ENCODE results near the gene BAIAP2.
A peak's percentile ranks its signal among the peaks of the same experiment; 100 is the strongest.

The BAIAP2 gene

DNA sequence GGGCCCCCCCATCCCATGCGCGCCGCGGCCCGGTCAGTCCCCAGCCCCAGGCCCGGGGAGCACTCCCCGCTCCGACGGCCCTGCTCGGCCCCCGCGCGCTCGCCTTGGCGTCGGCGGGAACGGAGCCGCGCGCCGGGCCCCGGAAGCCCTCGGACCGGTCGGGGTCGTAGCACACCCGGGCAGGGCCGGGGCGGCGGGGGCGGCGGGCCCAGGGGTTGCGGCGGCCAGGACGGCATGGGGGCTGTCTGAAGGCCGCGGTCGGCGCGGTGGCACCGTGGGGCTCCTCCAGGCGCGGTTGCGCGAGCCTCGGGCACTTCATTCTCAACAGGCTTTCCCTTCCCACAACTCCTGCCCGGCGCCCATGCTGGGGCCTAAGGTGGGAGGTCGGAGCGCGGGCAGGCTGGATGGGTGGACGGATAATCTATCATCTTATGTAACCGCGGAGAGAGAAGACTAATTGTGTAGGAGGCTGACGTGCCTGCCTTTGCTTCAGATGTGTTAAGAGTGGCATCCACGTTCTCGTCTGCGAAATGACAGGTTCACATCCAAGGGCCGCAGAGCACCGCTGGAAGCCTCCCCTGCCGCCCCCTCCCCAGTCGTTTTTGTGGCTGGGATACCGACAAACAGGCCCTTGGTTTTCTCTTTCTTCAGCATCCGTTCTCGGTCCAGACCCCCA lies 708 bp downstream of the BAIAP2 start:
- Histone ChIP-seq H3K4me3 (ENCODE audit: insufficient read length, low read depth) (peak overlapping the region; percentile 70), H3K4me1 (ENCODE audit: insufficient read depth, insufficient read length) (peaks cover 30% of the 10 kb centered on the region), H3K27me3 (ENCODE audit: insufficient read depth, insufficient read length) (peaks cover 25% of the 10 kb centered on the region), H3K36me3 (ENCODE audit: insufficient read depth, insufficient read length, low read length) (peaks cover 44% of the 10 kb centered on the region), H3K9me3 (ENCODE audit: insufficient read depth, low read length) (no peaks in the 10 kb centered on the region), H3K9ac (ENCODE audit: insufficient read length, low read depth) (peak overlapping the region; percentile 90)
- DNase-seq (ENCODE audit: low read depth, low spot score), result no peak
- TF ChIP-seq ZNF274 (IDR thresholded peaks at IDR 0.05; ENCODE audit: low read depth, low read length), result no peak
- no peak for TF ChIP-seq YY1 (IDR thresholded peaks at IDR 0.05; ENCODE audit: insufficient read depth, insufficient read length)
- no peak for TF ChIP-seq SUZ12 (IDR thresholded peaks at IDR 0.05; ENCODE audit: extremely low read depth, insufficient read depth, insufficient read length)

- Histone ChIP-seq H3K4me1 (ENCODE audit: insufficient read depth, insufficient read length) (peaks cover 36% of the 10 kb centered on the region), H3K9me3 (ENCODE audit: insufficient read depth, low read length) (no peaks in the 10 kb centered on the region), H3K27me3 (ENCODE audit: insufficient read depth, insufficient read length) (peaks cover 25% of the 10 kb centered on the region), H3K9ac (ENCODE audit: insufficient read length, low read depth) (peak overlapping the region; percentile 65), H3K4me3 (ENCODE audit: insufficient read length, low read depth) (peak overlapping the region; percentile 70), H3K36me3 (ENCODE audit: insufficient read depth, insufficient read length, low read length) (peaks cover 44% of the 10 kb centered on the region)
- no peak for DNase-seq (ENCODE audit: low read depth, low spot score)
- TF ChIP-seq YY1 (IDR thresholded peaks at IDR 0.05; ENCODE audit: insufficient read depth, insufficient read length) (no peak), SUZ12 (IDR thresholded peaks at IDR 0.05; ENCODE audit: extremely low read depth, insufficient read depth, insufficient read length) (no peak), ZNF274 (IDR thresholded peaks at IDR 0.05; ENCODE audit: low read depth, low read length) (no peak)
Observed at GRCh38 chr17:81036197-81036941, 1.4 kb downstream of the BAIAP2 start.

DNA sequence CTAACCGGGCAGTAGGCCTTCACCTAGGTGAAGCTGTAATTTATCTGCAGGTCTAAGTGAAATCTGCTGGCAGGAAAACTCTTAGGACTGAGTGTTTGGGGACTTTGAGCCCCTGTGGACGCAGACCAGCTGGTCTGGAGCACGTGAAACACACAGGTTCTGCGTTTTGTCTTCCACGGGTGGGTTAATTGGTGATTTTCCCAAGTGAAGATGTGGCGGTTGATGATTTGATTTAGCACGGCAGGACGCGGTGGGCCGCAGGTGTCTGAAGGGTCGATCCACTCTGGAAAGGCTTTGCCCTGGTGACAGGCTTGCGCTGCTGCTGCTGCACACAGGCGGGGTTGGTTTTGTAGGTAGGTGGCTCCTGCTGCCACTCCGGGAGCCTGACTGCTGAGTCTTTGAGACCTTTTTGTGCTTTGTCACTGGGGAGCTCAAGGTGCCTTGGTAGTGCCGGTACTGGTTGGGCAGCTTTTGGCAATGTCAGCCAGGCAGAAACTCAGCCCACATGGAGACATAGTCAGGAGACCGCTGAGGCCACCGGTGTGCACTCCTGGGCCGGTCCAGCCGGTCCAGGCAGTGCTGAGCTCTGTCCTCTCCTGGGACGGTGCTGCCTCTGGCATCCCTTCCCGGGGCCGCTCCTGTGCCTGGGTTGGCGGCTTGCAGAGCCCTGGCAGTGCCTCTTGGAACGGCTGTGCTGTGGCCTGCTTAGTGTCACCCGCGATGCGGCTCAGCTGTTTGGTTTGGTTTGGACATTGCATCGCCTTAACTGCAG lies 2.3 kb downstream of the BAIAP2 start:
- no peaks in the 10 kb centered on the region for H3K9me3 ChIP-seq (ENCODE audit: insufficient read depth, low read length)
- no peak for TF ChIP-seq ZNF274 (IDR thresholded peaks at IDR 0.05; ENCODE audit: low read depth, low read length)
- TF ChIP-seq SUZ12 (IDR thresholded peaks at IDR 0.05; ENCODE audit: extremely low read depth, insufficient read depth, insufficient read length), result no peak
- no peak for TF ChIP-seq YY1 (IDR thresholded peaks at IDR 0.05; ENCODE audit: insufficient read depth, insufficient read length)
- peak overlapping the region; percentile 16 for H3K9ac ChIP-seq (ENCODE audit: insufficient read length, low read depth)
- peaks cover 44% of the 10 kb centered on the region for H3K36me3 ChIP-seq (ENCODE audit: insufficient read depth, insufficient read length, low read length)
- H3K4me1 ChIP-seq (ENCODE audit: insufficient read depth, insufficient read length), result peaks cover 33% of the 10 kb centered on the region
- peaks cover 25% of the 10 kb centered on the region for H3K27me3 ChIP-seq (ENCODE audit: insufficient read depth, insufficient read length)
- no peak for DNase-seq (ENCODE audit: low read depth, low spot score)
- no peak overlapping the region for H3K4me3 ChIP-seq (ENCODE audit: insufficient read length, low read depth)

DNA sequence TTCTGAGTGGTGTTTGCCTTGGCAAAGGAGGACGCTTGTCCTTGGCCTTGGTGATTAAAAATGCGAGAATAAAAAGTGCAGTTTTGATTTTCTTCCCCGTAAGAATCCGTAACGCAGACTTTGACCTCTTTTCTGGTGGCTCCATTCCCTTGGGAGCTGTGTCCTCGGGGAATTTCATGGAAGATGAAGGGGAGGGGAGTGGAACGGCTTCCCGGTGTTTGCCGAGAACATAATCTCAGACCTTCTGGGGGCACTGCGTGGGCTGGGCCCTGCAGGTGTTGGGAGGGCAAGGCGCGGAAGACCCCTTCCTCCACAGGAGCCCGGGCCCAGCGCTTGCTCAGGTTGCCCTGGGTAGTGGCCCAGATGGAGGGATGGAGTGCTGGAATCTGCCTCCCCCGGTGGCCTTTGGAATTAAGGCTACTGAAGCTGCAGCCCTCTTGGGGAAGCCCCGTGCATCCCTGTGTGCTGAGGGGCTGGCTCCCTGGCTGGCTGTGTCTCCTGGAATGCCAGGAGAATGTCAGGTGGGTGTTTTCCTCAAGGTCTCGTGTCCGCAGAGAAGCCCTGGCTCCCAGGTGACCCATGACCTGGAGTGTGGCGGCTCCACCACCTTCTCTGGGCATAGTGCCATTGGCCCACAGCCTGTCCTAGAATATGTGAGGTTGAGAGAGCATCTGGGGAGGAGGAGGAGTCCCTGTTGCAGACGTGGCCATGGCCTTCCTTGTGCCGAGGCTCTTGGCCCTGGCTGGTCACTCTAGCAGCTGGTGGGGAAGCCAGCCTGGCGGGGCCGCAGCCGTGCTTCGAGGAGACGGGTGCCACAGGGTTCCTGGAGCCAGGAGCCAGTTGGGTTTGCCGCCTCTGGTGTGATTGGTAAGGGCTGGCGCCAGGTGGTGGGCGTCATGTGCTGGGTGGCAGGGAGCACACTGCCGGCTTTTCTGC lies 3.1 kb downstream of the BAIAP2 start:
- Histone ChIP-seq H3K36me3 (ENCODE audit: insufficient read depth, insufficient read length, low read length) (peaks cover 38% of the 10 kb centered on the region), H3K27me3 (ENCODE audit: insufficient read depth, insufficient read length) (peaks cover 20% of the 10 kb centered on the region), H3K9me3 (ENCODE audit: insufficient read depth, low read length) (no peaks in the 10 kb centered on the region), H3K4me3 (ENCODE audit: insufficient read length, low read depth) (no peak overlapping the region), H3K9ac (ENCODE audit: insufficient read length, low read depth) (no peak overlapping the region), H3K4me1 (ENCODE audit: insufficient read depth, insufficient read length) (peaks cover 34% of the 10 kb centered on the region)
- no peak for TF ChIP-seq YY1 (IDR thresholded peaks at IDR 0.05; ENCODE audit: insufficient read depth, insufficient read length)
- no peak for TF ChIP-seq SUZ12 (IDR thresholded peaks at IDR 0.05; ENCODE audit: extremely low read depth, insufficient read depth, insufficient read length)
- no peak for TF ChIP-seq ZNF274 (IDR thresholded peaks at IDR 0.05; ENCODE audit: low read depth, low read length)
- DNase-seq (ENCODE audit: low read depth, low spot score), result no peak

DNA sequence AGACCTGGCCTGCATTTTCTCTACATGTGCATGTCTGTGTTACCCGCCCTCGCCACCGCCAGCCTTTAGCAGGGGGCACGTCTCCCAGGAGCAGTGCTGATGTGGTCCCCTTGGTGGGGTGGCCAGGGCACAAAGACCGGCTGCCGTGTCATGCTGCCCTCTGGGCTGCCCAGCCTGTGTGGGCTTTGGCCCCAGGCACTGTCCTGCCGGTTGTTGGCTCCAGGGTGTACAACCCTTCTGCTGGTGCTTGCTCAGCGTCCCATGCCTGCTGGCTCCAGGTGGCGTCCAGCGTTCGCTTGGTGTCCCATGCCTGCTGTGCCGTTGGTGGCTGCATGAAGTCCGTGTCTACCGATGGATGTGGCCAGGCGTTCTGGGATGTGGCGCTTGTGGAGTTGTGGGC lies 4.1 kb downstream of the BAIAP2 start:
- no peaks in the 10 kb centered on the region for H3K9me3 ChIP-seq (ENCODE audit: insufficient read depth, low read length)
- no peak for DNase-seq (ENCODE audit: low read depth, low spot score)
- no peak overlapping the region for H3K4me3 ChIP-seq (ENCODE audit: insufficient read length, low read depth)
- peaks cover 36% of the 10 kb centered on the region for H3K36me3 ChIP-seq (ENCODE audit: insufficient read depth, insufficient read length, low read length)
- no peak for TF ChIP-seq YY1 (IDR thresholded peaks at IDR 0.05; ENCODE audit: insufficient read depth, insufficient read length)
- no peak for TF ChIP-seq SUZ12 (IDR thresholded peaks at IDR 0.05; ENCODE audit: extremely low read depth, insufficient read depth, insufficient read length)
- TF ChIP-seq ZNF274 (IDR thresholded peaks at IDR 0.05; ENCODE audit: low read depth, low read length), result no peak
- H3K4me1 ChIP-seq (ENCODE audit: insufficient read depth, insufficient read length), result peaks cover 37% of the 10 kb centered on the region
- H3K27me3 ChIP-seq (ENCODE audit: insufficient read depth, insufficient read length), result peaks cover 9% of the 10 kb centered on the region
- no peak overlapping the region for H3K9ac ChIP-seq (ENCODE audit: insufficient read length, low read depth)

DNA sequence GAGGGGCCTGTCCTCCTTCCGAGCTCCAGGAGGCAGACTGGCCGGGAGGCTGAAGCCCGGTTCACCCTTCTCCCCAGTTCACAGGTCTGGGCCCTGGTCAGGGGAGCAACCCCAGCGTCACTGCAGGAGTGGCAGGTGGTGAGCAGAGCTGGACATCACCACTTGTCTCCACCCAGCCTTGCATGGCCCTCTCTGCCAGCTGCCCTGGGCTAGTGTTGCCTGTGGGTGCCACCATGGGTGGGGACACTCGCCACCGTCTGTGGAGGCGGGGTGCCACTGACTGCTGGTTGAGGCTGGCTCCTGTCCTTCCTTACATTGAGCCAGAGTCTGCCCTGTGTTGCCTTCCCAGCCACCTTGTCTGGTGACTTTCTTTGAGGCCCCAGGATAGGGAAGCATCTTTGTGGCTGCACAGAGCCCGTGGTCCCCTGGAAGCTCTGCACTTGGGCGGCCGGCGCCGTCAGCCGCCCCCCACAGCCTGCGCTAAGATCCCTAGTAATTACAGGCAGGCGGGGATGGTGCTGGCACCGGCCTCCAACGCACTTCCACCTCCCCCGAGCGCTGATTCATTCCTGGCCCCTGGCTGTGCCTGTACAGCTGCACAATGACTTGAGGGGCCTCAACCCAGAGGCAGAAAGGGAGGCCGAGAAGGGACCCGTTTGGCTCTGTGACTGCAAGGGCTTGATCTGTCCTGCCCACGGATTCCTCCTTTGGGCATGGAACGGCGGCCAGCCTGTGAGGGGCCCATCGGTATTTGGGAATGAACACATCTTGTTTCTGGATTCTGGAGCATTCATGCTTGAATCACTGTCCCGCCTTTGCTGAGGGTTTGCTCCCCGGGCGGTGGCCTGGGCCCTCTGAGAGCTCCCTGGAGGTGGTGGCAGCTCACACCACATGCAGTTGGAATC lies 5.2 kb downstream of the BAIAP2 start:
- Histone ChIP-seq H3K9ac (ENCODE audit: insufficient read length, low read depth) (peak overlapping the region; percentile 51), H3K36me3 (ENCODE audit: insufficient read depth, insufficient read length, low read length) (peaks cover 46% of the 10 kb centered on the region), H3K27me3 (ENCODE audit: insufficient read depth, insufficient read length) (peaks cover 7% of the 10 kb centered on the region), H3K4me1 (ENCODE audit: insufficient read depth, insufficient read length) (peaks cover 47% of the 10 kb centered on the region), H3K4me3 (ENCODE audit: insufficient read length, low read depth) (no peak overlapping the region), H3K9me3 (ENCODE audit: insufficient read depth, low read length) (no peaks in the 10 kb centered on the region)
- TF ChIP-seq ZNF274 (IDR thresholded peaks at IDR 0.05; ENCODE audit: low read depth, low read length), result no peak
- TF ChIP-seq SUZ12 (IDR thresholded peaks at IDR 0.05; ENCODE audit: extremely low read depth, insufficient read depth, insufficient read length), result no peak
- no peak for TF ChIP-seq YY1 (IDR thresholded peaks at IDR 0.05; ENCODE audit: insufficient read depth, insufficient read length)
- no peak for DNase-seq (ENCODE audit: low read depth, low spot score)
